Jurkat, Clone E6-1 (cell line): ENCODE measurements around the gene EPHA7.

Experiments
- DNase-seq: peaks from one replicate; pipeline ENCODE4 v3.0.0-alpha.2; 2011; ENCODE audit warnings: low read depth, low spot score
- H3K4me3 ChIP-seq: 2 replicates; pipeline ENCODE4 v1.5.1; 2011; ENCODE audit warnings: mild to moderate bottlenecking, low read length, control low read depth, moderate library complexity

EPHA7 gene

DNA sequence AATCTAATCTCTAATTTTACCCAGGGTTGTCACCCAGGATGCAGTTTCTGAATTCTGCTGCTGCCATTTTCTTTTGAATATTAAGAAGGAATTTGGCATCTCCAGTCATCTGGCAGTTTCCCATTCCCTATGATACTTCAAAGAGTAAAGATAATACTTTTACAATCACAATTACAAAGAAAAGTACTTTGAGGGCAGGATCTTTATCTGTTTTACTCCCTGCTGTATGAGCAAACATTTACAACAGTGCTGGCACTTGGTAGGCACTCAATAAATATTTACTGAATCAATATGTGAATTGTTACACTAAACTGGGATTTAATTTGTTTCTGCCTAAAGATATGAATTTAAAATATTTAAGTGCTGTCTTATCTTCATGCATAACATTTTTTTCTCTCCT lies 224.9 kb downstream of the EPHA7 start:
- H3K4me3 ChIP-seq, result no peak overlapping the region
- DNase-seq, result no peak

- no peak overlapping the region for H3K4me3 ChIP-seq
- DNase-seq, result no peak
Measured at GRCh38 chr6:93193868-93194267, 225.5 kb downstream of the EPHA7 start.
